ENCODE measurements around the gene VAV3.

Gene VAV3

GRCh38 chr1:107552781-107553180, 412.2 kb downstream of the VAV3 start:
- no peak for DNase-seq

- no peak for DNase-seq
Observed at GRCh38 chr1:107551456-107551855, 413.5 kb downstream of the VAV3 start.

GRCh38 chr1:107550358-107550757, 414.6 kb downstream of the VAV3 start:
- peak; percentile 94 for DNase-seq

GRCh38 chr1:107549152-107549810, 415.7 kb downstream of the VAV3 start:
- peak; percentile 87 for DNase-seq

GRCh38 chr1:107548276-107548675, 416.7 kb downstream of the VAV3 start:
- DNase-seq = no peak

- DNase-seq = no peak
Observed at GRCh38 chr1:107547363-107548155, 417.4 kb downstream of the VAV3 start.

- peak; percentile 8 for DNase-seq
Observed at GRCh38 chr1:107546576-107546975, 418.4 kb downstream of the VAV3 start.

- DNase-seq = no peak
Observed at GRCh38 chr1:107545879-107546278, 419.1 kb downstream of the VAV3 start.

- no peak for DNase-seq
Observed at GRCh38 chr1:107545056-107545577, 419.9 kb downstream of the VAV3 start.

GRCh38 chr1:107544285-107544684, 420.7 kb downstream of the VAV3 start:
- no peak for DNase-seq

GRCh38 chr1:107541412-107541811, 423.6 kb downstream of the VAV3 start:
- DNase-seq = no peak

- DNase-seq = no peak
Observed at GRCh38 chr1:107538502-107538901, 426.5 kb downstream of the VAV3 start.

- DNase-seq = peak; percentile 73
Observed at GRCh38 chr1:107536266-107536665, 428.7 kb downstream of the VAV3 start.

- peak; percentile 87 for DNase-seq
Observed at GRCh38 chr1:107535091-107535490, 429.9 kb downstream of the VAV3 start.

GRCh38 chr1:107534632-107535031, 430.3 kb downstream of the VAV3 start:
- peak; percentile 40 for DNase-seq

GRCh38 chr1:107533436-107533835, 431.5 kb downstream of the VAV3 start:
- DNase-seq = peak; percentile 81

GRCh38 chr1:107532318-107532717, 432.7 kb downstream of the VAV3 start:
- DNase-seq = no peak

- DNase-seq = no peak
Observed at GRCh38 chr1:107531065-107531908, 433.7 kb downstream of the VAV3 start.

- DNase-seq = no peak
Observed at GRCh38 chr1:107530543-107530942, 434.4 kb downstream of the VAV3 start.

GRCh38 chr1:107529511-107530149, 435.4 kb downstream of the VAV3 start:
- peak; percentile 48 for DNase-seq

GRCh38 chr1:107526524-107527198, 438.3 kb downstream of the VAV3 start:
- DNase-seq = no peak

GRCh38 chr1:107525961-107526360, 439.0 kb downstream of the VAV3 start:
- no peak for DNase-seq

Measured in MV-4-11 (cell line).